AG09309 (cell line): ENCODE data around the gene OPN1LW.

Experiments
- DNase-seq: peaks from one replicate; pipeline ENCODE4 v3.0.0-alpha.2; 2010; ENCODE audit warnings: low read depth
- H3K4me3 ChIP-seq: 2 replicates; pipeline ENCODE4 v1.5.1; 2011; ENCODE audit warnings: mild to moderate bottlenecking, low read depth, low read length, moderate library complexity; ENCODE audit not compliant: control insufficient read depth
- TF ChIP-seq, protein P1 (sequence below): IDR thresholded peaks from 2 replicates; pipeline ENCODE4 v1.5.1; 2011; ENCODE audit warnings: mild to moderate bottlenecking, low read depth, low read length, inconsistent platforms; ENCODE audit not compliant: insufficient read depth, control insufficient read depth; ENCODE audit errors: missing control alignments

The OPN1LW gene

DNA sequence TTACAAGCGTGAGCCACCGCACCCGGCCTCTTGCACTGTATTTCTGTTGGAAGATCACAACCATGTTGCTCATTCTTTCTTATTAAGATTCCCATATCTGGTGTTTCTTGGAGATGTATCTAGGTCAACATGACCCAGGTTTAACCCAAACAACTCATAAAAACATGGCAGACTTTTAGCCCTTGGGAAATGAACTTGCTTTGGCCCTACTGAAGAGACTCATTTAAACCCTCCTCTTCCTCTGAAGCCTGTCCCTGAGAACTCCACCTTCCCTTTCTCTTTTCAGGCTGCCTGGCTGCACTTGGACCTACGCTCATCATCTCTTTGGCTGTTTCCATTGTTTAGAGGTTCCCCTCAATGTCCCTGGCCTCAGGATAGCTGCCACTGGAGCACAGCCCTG lies 22.8 kb upstream of the OPN1LW start:
- no peak overlapping the region for H3K4me3 ChIP-seq
- no peak for DNase-seq
- TF ChIP-seq, protein P1, sequence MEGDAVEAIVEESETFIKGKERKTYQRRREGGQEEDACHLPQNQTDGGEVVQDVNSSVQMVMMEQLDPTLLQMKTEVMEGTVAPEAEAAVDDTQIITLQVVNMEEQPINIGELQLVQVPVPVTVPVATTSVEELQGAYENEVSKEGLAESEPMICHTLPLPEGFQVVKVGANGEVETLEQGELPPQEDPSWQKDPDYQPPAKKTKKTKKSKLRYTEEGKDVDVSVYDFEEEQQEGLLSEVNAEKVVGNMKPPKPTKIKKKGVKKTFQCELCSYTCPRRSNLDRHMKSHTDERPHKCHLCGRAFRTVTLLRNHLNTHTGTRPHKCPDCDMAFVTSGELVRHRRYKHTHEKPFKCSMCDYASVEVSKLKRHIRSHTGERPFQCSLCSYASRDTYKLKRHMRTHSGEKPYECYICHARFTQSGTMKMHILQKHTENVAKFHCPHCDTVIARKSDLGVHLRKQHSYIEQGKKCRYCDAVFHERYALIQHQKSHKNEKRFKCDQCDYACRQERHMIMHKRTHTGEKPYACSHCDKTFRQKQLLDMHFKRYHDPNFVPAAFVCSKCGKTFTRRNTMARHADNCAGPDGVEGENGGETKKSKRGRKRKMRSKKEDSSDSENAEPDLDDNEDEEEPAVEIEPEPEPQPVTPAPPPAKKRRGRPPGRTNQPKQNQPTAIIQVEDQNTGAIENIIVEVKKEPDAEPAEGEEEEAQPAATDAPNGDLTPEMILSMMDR = no peak

DNA sequence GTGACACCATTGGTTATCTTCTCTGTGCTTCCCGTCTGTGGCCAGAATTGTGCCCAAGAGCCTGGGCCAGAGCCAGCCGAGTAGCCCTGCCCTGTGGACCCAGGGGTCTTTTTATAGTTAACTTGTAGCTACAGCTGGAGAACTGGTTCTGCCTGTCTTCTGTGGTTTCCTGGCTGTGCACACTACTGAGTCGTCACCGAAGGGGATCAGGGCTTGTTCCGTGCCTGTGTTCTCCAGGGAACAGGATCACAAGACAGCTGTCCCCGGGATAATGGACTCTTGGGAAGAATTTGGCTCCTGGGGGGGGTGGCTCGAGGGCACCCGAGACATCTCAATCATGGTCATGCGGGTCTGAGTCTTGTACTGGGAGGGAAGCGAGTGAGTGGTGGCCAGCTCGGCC lies 22.1 kb upstream of the OPN1LW start:
- no peak for DNase-seq
- TF ChIP-seq, protein P1 = no peak
- H3K4me3 ChIP-seq = no peak overlapping the region

DNA sequence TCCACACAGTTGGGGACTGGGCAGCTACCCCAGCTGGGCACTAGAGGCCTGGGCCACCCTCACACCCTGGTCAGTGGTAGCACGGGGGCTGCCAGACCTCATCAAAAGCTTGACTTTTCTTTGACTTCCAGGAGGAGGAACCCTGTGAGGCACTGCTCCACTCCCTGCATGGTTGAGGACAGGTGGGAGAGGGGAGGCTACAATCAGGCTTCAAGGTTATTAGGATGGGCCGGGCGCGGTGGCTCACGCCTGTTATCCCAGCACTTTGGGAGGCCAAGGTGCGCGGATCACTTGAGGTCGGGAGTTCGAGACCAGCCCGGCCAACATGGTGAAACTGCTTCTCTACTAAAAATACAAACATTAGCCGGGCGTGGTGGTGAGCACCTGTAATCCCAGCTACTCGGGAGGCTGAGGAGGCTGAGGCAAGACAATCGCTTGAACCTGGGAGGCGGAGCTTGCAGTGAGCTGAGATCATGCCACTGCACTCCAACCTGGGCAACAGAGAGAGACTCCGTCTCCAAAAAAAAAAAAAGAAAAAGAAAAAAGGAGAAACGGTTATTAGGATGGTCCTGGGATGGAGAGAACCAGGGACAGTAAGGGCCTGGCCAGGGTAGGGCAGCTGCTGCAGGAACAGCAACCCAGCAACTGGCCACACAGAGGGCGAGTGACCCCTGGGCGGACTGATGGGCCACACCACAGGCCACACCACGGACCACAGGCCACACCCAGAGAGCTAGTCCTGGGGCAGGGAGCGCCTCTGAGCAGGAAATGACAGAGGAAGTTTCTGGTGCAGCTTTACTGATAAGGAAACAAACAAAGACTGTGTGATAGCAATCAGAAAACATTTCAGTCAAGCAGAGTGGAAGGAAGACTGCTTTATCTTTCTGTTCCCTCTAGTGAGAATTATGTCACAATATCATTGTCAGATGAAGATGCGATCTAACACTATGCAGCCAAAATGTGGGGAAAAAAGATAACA lies 20.5 kb upstream of the OPN1LW start:
- TF ChIP-seq, protein P1 = no peak
- DNase-seq = no peak
- no peak overlapping the region for H3K4me3 ChIP-seq

DNA sequence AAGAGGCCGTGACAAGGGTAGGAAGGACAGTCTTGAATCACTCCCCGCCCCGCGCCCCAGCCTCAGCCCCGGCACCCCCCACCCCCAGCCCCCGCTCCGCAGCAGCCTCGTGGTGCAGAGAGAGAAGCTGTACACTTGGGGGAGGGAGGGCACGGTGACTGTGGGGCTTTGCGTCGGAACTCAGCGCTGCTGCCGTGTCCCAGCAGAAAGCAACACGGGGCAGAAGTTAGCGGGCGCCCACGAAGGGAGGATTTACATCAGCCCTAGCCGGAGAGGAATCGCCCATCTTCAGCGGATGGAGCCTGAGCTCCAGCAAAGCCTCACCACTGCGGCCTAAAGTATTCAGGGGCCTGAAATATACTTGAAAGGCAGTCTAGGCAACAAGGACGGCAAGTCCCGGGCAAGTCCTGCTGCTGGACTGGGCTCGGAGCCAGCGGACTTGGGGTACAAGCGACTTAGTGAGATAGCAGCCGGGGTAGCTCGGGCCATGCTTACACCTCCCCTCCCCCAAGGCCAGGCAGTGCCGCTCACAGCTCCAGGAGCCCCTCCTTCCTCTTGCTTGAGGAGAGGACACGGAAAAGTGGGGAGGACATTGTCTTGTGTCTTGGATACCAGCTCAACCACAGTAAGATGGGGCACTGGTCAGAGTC lies 18.5 kb upstream of the OPN1LW start:
- no peak overlapping the region for H3K4me3 ChIP-seq
- TF ChIP-seq, protein P1 = no peak
- no peak for DNase-seq

DNA sequence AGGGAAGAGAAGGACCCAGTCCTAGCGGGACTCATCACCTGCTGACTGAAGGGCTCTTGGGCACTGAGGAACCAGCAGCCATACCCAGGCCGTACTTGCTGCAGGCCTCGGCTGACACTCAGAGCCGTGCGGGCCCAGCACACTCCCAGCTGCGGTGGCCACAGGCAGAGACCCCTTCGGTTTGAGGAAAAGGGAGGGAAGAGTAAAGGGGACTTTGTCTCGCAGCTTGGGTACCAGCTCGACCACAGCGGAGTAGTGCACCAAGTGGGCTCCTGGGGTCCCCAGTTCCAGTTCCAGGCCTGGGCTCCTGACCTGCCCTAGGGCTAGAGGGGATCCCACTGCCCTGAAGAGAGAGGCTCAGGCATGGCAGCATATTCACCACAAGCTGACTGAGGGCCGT lies 17.9 kb upstream of the OPN1LW start:
- no peak for DNase-seq
- TF ChIP-seq, protein P1 = no peak
- no peak overlapping the region for H3K4me3 ChIP-seq

DNA sequence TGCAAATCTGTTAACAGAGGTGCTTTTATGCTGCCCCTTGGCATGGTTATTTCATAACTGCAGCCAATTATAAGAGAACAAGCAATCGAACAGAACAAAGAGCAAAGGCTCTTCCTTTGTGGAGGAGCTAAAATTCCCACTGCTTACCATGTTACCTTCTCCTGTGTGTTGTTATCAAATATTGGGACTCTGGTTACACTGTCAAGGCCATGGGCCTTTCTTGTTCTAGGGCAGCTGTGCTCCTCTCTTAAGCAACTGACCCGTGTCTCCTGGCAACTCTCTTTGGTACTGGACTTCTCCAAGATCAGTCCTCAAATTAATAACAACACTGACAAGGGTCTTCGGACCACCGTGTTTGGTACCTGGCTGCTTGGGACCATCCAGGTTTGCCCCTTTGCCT lies 12.1 kb upstream of the OPN1LW start:
- no peak for DNase-seq
- TF ChIP-seq, protein P1 = no peak
- H3K4me3 ChIP-seq = no peak overlapping the region
